Activated T-helper 1 cell treated with anti-CD3 and anti-CD28 coated beads, Interleukin-12 subunit alpha, Interleukin-12 subunit beta, Interleukin-2, Interleukin-4 antibody, amounts not matched to agents 30 ng/mL and 10 ng/mL and 1 ng/mL, durations not matched to agents 14 hours and 24 hours and 36 hours (primary cell): ENCODE results near the gene LZTR1. TPM values are rescaled to one million over a fixed set of nuclear protein-coding genes. Genes with fewer than 3 reads are reported as not detected.

Source experiments
- DNase-seq: peaks from one replicate; pipeline ENCODE4 v3.0.0; 2021; ENCODE audit warnings: low spot score
- H3K27ac Mint-ChIP-seq: one replicate; pipeline ENCODE4 v1.8.0; 2021; ENCODE audit warnings: mild to moderate bottlenecking, mixed read lengths
- H3K27me3 Mint-ChIP-seq: one replicate; pipeline ENCODE4 v1.8.0; 2022; ENCODE audit warnings: mild to moderate bottlenecking, moderate library complexity, mixed read lengths; ENCODE audit not compliant: insufficient read depth
- H3K36me3 Mint-ChIP-seq: one replicate; pipeline ENCODE4 v1.8.0; 2021; ENCODE audit warnings: low read depth, mixed read lengths
- H3K4me1 Mint-ChIP-seq: one replicate; pipeline ENCODE4 v1.8.0; 2021; ENCODE audit warnings: low read depth, mixed read lengths
- H3K4me3 Mint-ChIP-seq: one replicate; pipeline ENCODE4 v1.8.0; 2021; ENCODE audit warnings: mild to moderate bottlenecking, moderate library complexity, mixed read lengths
- H3K9me3 Mint-ChIP-seq: one replicate; pipeline ENCODE4 v1.8.0; 2021; ENCODE audit warnings: mixed read lengths
- intact Hi-C: fragments of 100-400 bp; cut with micrococcal nuclease; formaldehyde crosslinking; loops from one replicate; pipeline ENCODE4 v1.15.1; 2024
- total RNA-seq: library from RNA; stranded (reverse); gene quantifications from 2 replicates; pipeline ENCODE4 v1.2.3, GENCODE V29; 2022

Gene LZTR1
- total RNA-seq, 1 donor from 2014 or later = 81.9 TPM

DNA sequence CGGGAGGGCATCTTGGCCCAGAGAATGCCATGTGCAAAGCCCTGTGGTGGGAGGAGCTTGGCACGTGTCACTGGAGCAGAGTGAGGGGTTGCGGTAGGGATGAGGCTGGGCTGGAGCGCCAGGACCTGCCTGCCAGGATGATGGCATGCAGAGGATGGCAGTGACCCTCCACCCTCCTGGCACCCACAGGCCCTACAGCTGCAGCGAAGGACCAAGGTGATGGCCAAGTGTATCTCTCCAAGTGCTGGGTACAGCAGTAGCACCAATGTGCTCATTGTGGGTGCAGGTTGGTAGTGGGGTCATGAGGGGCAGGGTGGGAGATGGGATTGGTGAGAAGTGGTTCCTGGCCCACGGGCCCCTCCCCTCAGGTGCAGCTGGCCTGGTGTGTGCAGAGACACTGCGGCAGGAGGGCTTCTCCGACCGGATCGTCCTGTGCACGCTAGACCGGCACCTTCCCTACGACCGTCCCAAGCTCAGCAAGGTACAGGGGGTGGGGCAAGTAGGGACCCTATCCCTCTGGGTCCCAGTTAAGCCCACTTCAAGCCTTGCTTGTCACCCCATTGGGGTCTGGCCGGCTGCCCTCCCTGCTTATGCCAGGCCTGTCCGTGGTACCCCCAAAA is 7.7 kb upstream of the LZTR1 start:
- no peak overlapping the region for H3K4me3 Mint-ChIP-seq

GRCh38 chr22:20975541-20976290 is 6.4 kb upstream of the LZTR1 start:
- Mint-ChIP-seq H3K36me3 (peaks cover 1% of the 10 kb centered on the region), H3K9me3 (peaks cover 12% of the 10 kb centered on the region), H3K27ac (no peak overlapping the region), H3K4me1 (peaks cover 17% of the 10 kb centered on the region), H3K27me3 (peaks cover 2% of the 10 kb centered on the region), H3K4me3 (no peak overlapping the region)
- intact Hi-C loops = no loop called here
- no peak for DNase-seq

More for the DNA sequence above, 7.7 kb upstream of the LZTR1 start:
- intact Hi-C loops = no loop called here
- peaks cover 1% of the 10 kb centered on the region for H3K36me3 Mint-ChIP-seq
- H3K27ac Mint-ChIP-seq = no peak overlapping the region
- H3K9me3 Mint-ChIP-seq = peaks cover 12% of the 10 kb centered on the region
- peaks cover 2% of the 10 kb centered on the region for H3K27me3 Mint-ChIP-seq
- DNase-seq = no peak
- H3K4me1 Mint-ChIP-seq = peaks cover 7% of the 10 kb centered on the region

- Mint-ChIP-seq H3K27me3 (no peaks in the 10 kb centered on the region), H3K9me3 (peaks cover 12% of the 10 kb centered on the region), H3K27ac (no peak overlapping the region), H3K4me3 (no peak overlapping the region), H3K4me1 (peaks cover 24% of the 10 kb centered on the region), H3K36me3 (peaks cover 1% of the 10 kb centered on the region)
- no peak for DNase-seq
- intact Hi-C loops = no loop called here
Observed at GRCh38 chr22:20976291-20976877, 5.7 kb upstream of the LZTR1 start.

DNA sequence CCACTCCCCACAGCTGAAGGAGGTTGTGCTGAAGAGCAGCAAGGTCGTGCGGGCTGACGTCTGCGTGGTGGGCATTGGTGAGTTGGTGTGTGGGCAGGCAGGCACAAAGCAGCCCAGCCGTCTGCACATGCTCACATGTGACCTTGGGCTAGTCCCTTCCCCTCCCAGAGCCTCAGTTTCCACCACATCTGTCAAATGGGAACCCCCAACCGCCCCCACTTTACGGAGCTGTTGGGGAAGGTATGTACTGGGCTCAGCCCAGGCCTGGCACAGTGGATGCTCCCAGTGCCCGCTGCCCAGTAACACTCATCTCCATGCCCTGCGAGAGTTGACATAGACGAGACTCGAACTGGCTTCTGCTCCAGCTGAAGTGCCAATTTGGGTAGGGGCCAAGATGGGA is 5.1 kb upstream of the LZTR1 start:
- no peak for DNase-seq
- intact Hi-C loops = no loop called here
- Mint-ChIP-seq H3K27ac (no peak overlapping the region), H3K9me3 (peaks cover 12% of the 10 kb centered on the region), H3K4me1 (peaks cover 27% of the 10 kb centered on the region), H3K4me3 (no peak overlapping the region), H3K27me3 (no peaks in the 10 kb centered on the region), H3K36me3 (peaks cover 1% of the 10 kb centered on the region)

GRCh38 chr22:20977516-20978170 is 4.5 kb upstream of the LZTR1 start:
- Mint-ChIP-seq H3K4me3 (no peak overlapping the region), H3K27me3 (no peaks in the 10 kb centered on the region), H3K4me1 (peaks cover 29% of the 10 kb centered on the region), H3K27ac (no peak overlapping the region), H3K9me3 (peaks cover 12% of the 10 kb centered on the region), H3K36me3 (peaks cover 1% of the 10 kb centered on the region)
- DNase-seq = no peak
- intact Hi-C loops = no loop called here

- Mint-ChIP-seq H3K27ac (no peak overlapping the region), H3K9me3 (peaks cover 12% of the 10 kb centered on the region), H3K36me3 (peaks cover 1% of the 10 kb centered on the region), H3K4me1 (peaks cover 37% of the 10 kb centered on the region), H3K27me3 (no peaks in the 10 kb centered on the region), H3K4me3 (no peak overlapping the region)
- intact Hi-C loops = no loop called here
- no peak for DNase-seq
Observed at GRCh38 chr22:20978419-20978818, 3.7 kb upstream of the LZTR1 start.

DNA sequence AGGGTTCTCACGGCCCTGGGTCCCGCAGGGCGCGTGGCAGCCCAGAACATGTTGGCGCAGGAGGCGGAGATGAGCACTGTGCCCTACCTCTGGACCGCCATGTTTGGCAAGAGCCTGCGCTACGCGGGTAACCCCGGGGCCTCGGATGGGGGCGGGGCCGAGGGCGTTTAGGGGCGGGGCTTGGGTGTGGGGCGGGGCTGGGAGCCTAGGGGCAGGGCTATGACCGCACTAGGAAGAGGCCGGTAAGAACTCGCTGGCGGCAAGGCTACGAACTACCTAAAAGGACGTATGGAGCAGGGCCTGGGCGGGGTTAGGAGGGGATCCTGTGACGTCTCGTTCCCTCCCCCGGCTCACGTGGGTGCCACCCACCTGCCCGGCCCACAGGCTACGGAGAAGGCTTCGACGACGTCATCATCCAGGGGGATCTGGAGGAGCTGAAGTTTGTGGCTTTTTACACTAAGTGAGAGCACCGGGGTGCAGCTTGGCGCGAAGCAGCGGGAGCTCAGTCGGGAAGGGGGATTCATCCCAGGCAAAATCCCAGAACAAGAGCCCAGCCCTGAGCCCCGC is 2.8 kb upstream of the LZTR1 start:
- intact Hi-C loops = no loop called here
- H3K4me3 Mint-ChIP-seq = peak overlapping the region; percentile 71
- peaks cover 44% of the 10 kb centered on the region for H3K4me1 Mint-ChIP-seq
- peaks cover 9% of the 10 kb centered on the region for H3K36me3 Mint-ChIP-seq
- peaks cover 12% of the 10 kb centered on the region for H3K9me3 Mint-ChIP-seq
- DNase-seq = peak; percentile 52
- H3K27ac Mint-ChIP-seq = peak overlapping the region; percentile 70
- H3K27me3 Mint-ChIP-seq = no peaks in the 10 kb centered on the region

- intact Hi-C loops = loop anchor here (2.0 to 5.0 kb wide), 2 partner anchors 63 to 121 kb away; partner anchors contain the start of genes CRKL, PI4KA and SNAP29
- Mint-ChIP-seq H3K4me3 (peak overlapping the region; percentile 38), H3K36me3 (peaks cover 10% of the 10 kb centered on the region), H3K27ac (no peak overlapping the region), H3K4me1 (peaks cover 44% of the 10 kb centered on the region), H3K27me3 (no peaks in the 10 kb centered on the region), H3K9me3 (peaks cover 12% of the 10 kb centered on the region)
- DNase-seq = no peak
Observed at GRCh38 chr22:20979940-20980453, 2.1 kb upstream of the LZTR1 start.

GRCh38 chr22:20980523-20980922 is 1.6 kb upstream of the LZTR1 start:
- no peak overlapping the region for H3K27ac Mint-ChIP-seq
- peak overlapping the region; percentile 90 for H3K4me3 Mint-ChIP-seq
- H3K36me3 Mint-ChIP-seq = peaks cover 10% of the 10 kb centered on the region
- H3K27me3 Mint-ChIP-seq = no peaks in the 10 kb centered on the region
- H3K4me1 Mint-ChIP-seq = peaks cover 44% of the 10 kb centered on the region
- intact Hi-C loops = loop anchor here (2.0 to 5.0 kb wide), 2 partner anchors 63 to 122 kb away; partner anchors contain the start of genes CRKL, PI4KA and SNAP29
- no peak for DNase-seq
- H3K9me3 Mint-ChIP-seq = peaks cover 12% of the 10 kb centered on the region

DNA sequence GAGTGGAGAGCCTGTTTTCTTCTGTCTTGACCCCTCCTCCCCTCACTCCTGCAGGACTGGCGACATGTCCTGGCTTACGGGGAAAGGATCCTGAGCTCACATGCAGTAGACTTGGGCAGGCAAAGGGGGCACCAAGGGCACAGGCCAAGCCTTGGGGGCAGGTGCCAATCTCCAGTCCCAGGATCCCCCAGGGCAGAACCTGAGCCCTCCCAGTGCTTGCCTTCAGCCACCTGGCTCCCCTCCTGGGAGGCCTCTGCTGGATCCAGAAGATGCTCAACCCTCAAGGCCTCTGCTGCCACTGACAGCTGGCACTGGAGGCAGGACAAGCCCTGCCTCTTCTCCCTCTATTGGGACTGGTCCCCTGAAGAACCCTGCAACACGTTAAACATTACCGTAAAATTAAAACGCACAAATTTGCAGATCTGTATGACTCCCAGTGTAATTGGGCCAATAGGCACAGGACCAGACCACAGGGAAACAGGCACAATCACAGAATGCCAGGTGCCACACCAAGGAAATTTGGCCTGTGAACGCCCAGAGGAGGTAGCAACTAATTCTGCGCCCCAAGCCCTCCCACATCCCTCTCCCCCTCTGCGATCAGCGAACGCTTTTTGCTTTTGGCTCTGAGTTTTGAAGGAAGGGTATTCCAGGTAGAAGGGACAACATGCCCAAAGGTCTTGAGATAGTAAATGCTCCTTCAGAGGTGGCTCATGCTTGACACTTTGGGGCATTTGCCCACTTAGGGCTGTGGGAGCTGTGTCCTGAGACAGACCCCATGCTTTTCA is 967 bp upstream of the LZTR1 start:
- DNase-seq = no peak
- Mint-ChIP-seq H3K27me3 (no peaks in the 10 kb centered on the region), H3K4me3 (peak overlapping the region; percentile 90), H3K36me3 (peaks cover 10% of the 10 kb centered on the region), H3K4me1 (peaks cover 44% of the 10 kb centered on the region), H3K27ac (peak overlapping the region; percentile 87), H3K9me3 (peaks cover 12% of the 10 kb centered on the region)
- intact Hi-C loops = loop anchor here (2.0 to 5.0 kb wide), 2 partner anchors 64 to 122 kb away; partner anchors contain the start of genes CRKL, PI4KA and SNAP29

DNA sequence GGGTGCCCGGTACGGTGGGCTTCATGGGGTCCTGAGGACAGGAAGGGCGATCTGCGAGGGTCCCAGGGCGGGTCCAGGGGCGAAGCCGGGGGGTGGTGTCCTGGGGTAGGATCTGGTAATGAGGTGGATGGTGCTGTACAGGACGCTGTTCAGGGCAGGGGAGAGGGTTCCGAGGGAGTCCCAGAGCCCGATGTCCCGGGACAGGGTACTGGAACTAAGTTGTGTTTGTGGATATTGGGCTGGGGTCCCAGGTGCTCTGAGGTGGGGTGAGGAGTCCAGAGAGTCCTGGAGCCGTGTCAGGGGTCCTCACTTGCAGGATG is 426 bp downstream of the LZTR1 start:
- Mint-ChIP-seq H3K27me3 (no peaks in the 10 kb centered on the region), H3K27ac (peak overlapping the region; percentile 82), H3K4me1 (peaks cover 44% of the 10 kb centered on the region), H3K4me3 (peak overlapping the region; percentile 90), H3K9me3 (peaks cover 12% of the 10 kb centered on the region), H3K36me3 (peaks cover 18% of the 10 kb centered on the region)
- DNase-seq = no peak
- intact Hi-C loops = loop anchor here (1.0 to 5.0 kb wide), 4 partner anchors 20 to 65 kb away; partner anchors contain the start of genes CRKL and THAP7
